Muscle of arm (tissue), 12 donors: ENCODE data around the gene ELOVL6. TPM values are rescaled to one million over a fixed set of nuclear protein-coding genes. Genes with fewer than 3 reads are reported as not detected.
"Not testable (repeated sequence)": the region's sequence is repeated elsewhere in the genome, so short reads cannot be mapped to it uniquely, and the experiment has no call there.

Experiments
- DNase-seq: peaks from one replicate; pipeline ENCODE4 v3.0.0-alpha.2; 2013
- polyA plus RNA-seq, 12 donors: library from polyadenylated mRNA; unstranded; fragments of 120-200 nt; gene quantifications; one replicate each; pipeline ENCODE4 v1.2.1, GENCODE V29; 2013; ENCODE audit not compliant: insufficient read length in 12 of 12

The ELOVL6 gene
- polyA plus RNA-seq, 12 donors: 5.5 to 24.7 (median 10.1) TPM; not detected in 1

GRCh38 chr4:110164251-110164650 lies 34.2 kb downstream of the ELOVL6 start:
- no peak for DNase-seq

- DNase-seq: no peak
These were observed 34.9 kb downstream of the ELOVL6 start for GRCh38 chr4:110163327-110164069.

GRCh38 chr4:110160618-110161017 lies 37.8 kb downstream of the ELOVL6 start:
- DNase-seq: no peak

- no peak for DNase-seq
These were observed 38.9 kb downstream of the ELOVL6 start for GRCh38 chr4:110159541-110159940.

GRCh38 chr4:110157580-110157979 lies 40.8 kb downstream of the ELOVL6 start:
- no peak for DNase-seq

- DNase-seq: not testable (repeated sequence)
These were observed 41.2 kb downstream of the ELOVL6 start for GRCh38 chr4:110157166-110157565.

GRCh38 chr4:110156442-110156841 lies 42.0 kb downstream of the ELOVL6 start:
- DNase-seq: no peak

- no peak for DNase-seq
These were observed 42.8 kb downstream of the ELOVL6 start for GRCh38 chr4:110155654-110156053.

- DNase-seq: no peak
These were observed 43.8 kb downstream of the ELOVL6 start for GRCh38 chr4:110154582-110154981.

- DNase-seq: no peak
These were observed 46.0 kb downstream of the ELOVL6 start for GRCh38 chr4:110152386-110152785.

- DNase-seq: no peak
These were observed 49.3 kb downstream of the ELOVL6 start for GRCh38 chr4:110149089-110149488.

- DNase-seq: no peak
These were observed 56.0 kb downstream of the ELOVL6 start for GRCh38 chr4:110142461-110142860.

GRCh38 chr4:110139815-110140214 lies 58.6 kb downstream of the ELOVL6 start:
- DNase-seq: no peak

GRCh38 chr4:110139111-110139510 lies 59.3 kb downstream of the ELOVL6 start:
- peak; percentile 68 for DNase-seq

GRCh38 chr4:110138551-110138950 lies 59.9 kb downstream of the ELOVL6 start:
- no peak for DNase-seq

- DNase-seq: no peak
These were observed 60.6 kb downstream of the ELOVL6 start for GRCh38 chr4:110137829-110138228.

- DNase-seq: no peak
These were observed 62.9 kb downstream of the ELOVL6 start for GRCh38 chr4:110135523-110135922.

GRCh38 chr4:110135076-110135475 lies 63.3 kb downstream of the ELOVL6 start:
- no peak for DNase-seq

GRCh38 chr4:110134269-110134869 lies 64.0 kb downstream of the ELOVL6 start:
- no peak for DNase-seq

- no peak for DNase-seq
These were observed 65.3 kb downstream of the ELOVL6 start for GRCh38 chr4:110132816-110133719.

- no peak for DNase-seq
These were observed 66.5 kb downstream of the ELOVL6 start for GRCh38 chr4:110131916-110132315.

- DNase-seq: no peak
These were observed 67.6 kb downstream of the ELOVL6 start for GRCh38 chr4:110130576-110131358.
